22Rv1 (cell line): ENCODE measurements around the gene KLC1.

Experiments
- H3K27ac ChIP-seq: fragments of 450-650 bp; 2 replicates; pipeline ENCODE4 v1.5.1; 2017
- ZFX ChIP-seq: fragments of 450-650 bp; IDR thresholded peaks from 2 replicates; pipeline ENCODE4 v1.6.1; 2017; ENCODE audit warnings: antibody characterized with exemption, borderline replicate concordance
- TF ChIP-seq, protein P1 (sequence below): fragments of 450-650 bp; IDR thresholded peaks from 2 replicates; pipeline ENCODE4 v1.5.1; 2017; ENCODE audit warnings: mild to moderate bottlenecking

KLC1 gene

DNA sequence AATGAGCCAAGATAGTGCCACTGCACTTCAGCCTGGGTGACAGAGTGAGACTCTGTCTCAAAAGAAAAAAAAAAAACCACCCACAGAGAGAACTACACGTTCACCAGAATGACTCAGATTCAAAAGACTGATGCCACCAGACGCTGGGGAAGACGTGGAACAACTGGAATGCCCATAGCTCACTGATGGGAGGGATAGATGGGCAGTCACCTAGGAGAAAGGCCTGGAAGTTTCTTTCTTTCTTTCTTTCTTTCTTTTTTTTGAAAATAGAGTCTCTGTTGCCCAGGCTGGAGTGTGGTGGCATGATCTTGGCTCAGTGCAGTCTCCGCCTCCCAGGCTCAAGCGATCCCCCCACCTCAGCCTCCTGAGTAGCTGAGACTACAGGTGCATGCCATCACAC is 10.0 kb upstream of the KLC1 start:
- TF ChIP-seq, protein P1, sequence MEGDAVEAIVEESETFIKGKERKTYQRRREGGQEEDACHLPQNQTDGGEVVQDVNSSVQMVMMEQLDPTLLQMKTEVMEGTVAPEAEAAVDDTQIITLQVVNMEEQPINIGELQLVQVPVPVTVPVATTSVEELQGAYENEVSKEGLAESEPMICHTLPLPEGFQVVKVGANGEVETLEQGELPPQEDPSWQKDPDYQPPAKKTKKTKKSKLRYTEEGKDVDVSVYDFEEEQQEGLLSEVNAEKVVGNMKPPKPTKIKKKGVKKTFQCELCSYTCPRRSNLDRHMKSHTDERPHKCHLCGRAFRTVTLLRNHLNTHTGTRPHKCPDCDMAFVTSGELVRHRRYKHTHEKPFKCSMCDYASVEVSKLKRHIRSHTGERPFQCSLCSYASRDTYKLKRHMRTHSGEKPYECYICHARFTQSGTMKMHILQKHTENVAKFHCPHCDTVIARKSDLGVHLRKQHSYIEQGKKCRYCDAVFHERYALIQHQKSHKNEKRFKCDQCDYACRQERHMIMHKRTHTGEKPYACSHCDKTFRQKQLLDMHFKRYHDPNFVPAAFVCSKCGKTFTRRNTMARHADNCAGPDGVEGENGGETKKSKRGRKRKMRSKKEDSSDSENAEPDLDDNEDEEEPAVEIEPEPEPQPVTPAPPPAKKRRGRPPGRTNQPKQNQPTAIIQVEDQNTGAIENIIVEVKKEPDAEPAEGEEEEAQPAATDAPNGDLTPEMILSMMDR: no peak
- no peak for TF ChIP-seq ZFX
- H3K27ac ChIP-seq: no peak overlapping the region

DNA sequence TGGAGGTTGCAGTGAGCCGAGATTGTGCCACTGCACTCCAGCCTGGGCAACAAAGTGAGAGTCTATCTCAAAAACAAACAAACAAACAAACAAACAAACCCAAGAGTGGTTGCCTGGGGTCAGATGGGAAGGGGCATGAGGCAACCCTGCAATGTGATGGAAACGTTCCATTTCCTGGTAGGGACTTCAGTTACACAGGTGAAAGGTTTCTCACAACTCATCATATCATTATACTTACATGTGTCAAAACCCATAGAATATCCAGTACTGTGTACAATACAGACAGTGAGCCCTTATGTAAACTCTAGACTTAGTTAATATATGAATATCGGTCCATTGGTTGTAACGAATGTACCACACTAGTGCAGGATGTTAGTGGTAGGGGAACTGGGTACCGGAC is 7.2 kb upstream of the KLC1 start:
- TF ChIP-seq, protein P1: no peak
- no peak for TF ChIP-seq ZFX
- no peak overlapping the region for H3K27ac ChIP-seq

DNA sequence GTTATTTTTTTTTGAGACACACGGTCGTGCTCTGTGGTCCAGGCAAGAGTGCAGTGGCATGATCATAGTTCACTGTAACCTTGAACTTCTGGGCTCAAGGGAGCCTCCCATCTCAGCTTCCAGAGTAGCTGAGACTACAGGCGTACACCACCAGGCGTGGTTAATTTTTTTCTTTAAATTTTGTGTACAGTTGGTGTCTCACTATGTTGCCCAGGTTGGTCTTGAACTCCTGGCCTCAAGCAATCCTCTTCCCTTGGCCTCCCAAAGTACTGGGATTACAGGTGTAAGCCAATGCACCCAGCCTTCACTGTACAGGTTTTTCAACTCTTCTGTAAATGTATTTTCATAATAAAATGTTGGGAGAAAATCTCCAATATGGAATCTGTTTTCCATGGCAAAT is 5.7 kb upstream of the KLC1 start:
- H3K27ac ChIP-seq: no peak overlapping the region
- TF ChIP-seq, protein P1: no peak
- no peak for TF ChIP-seq ZFX

DNA sequence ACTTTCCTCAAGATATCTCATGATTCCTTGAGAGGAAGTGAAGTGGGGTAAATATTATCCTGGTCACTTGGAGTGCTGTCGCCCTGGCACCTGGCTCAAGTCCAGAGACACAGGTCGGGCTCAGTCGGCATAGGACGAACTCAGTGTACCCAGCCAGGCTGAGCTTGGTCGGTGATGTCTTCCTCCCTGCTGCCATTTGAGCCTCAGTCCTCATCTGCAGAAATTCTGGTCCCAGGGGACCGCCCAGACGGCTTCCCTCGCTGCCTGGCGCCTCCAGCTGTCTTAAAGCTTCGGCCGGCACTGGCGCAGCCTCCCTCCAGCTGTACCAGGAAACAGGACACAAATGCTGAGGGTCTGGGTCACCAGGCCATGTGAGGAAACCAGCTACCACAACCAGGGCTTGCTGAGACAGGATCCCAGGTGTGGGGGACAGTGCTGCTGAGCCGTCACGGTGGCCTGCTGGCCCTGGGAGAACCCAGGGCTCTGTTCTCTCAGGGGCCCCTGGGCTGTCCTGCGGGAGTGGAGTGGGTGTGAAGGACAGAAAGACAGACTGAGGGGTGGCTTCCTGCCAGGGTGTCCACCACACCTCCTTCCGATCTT is 5.0 kb upstream of the KLC1 start:
- no peak overlapping the region for H3K27ac ChIP-seq
- TF ChIP-seq, protein P1: no peak
- no peak for TF ChIP-seq ZFX

DNA sequence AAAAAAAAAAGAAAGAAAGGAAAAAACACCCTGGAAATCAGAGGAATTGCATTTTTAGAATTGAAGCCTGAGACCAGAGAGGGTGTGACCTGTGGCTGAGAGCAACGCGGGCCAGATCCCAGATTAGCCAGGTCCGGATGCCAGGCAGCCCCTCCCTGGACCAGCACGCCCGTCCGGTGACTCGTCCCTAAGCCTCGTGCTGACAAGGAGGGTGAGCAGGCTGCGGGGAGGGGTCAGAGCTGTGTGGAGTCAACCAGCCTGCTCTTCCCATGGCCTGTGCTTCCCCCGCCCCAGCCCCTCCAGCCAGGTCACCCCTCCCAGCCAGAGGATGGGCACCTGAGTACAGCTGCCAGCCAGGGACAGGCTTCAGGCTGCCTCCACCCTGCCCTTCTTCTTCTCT is 4.2 kb upstream of the KLC1 start:
- TF ChIP-seq ZFX: no peak
- TF ChIP-seq, protein P1: no peak
- no peak overlapping the region for H3K27ac ChIP-seq

DNA sequence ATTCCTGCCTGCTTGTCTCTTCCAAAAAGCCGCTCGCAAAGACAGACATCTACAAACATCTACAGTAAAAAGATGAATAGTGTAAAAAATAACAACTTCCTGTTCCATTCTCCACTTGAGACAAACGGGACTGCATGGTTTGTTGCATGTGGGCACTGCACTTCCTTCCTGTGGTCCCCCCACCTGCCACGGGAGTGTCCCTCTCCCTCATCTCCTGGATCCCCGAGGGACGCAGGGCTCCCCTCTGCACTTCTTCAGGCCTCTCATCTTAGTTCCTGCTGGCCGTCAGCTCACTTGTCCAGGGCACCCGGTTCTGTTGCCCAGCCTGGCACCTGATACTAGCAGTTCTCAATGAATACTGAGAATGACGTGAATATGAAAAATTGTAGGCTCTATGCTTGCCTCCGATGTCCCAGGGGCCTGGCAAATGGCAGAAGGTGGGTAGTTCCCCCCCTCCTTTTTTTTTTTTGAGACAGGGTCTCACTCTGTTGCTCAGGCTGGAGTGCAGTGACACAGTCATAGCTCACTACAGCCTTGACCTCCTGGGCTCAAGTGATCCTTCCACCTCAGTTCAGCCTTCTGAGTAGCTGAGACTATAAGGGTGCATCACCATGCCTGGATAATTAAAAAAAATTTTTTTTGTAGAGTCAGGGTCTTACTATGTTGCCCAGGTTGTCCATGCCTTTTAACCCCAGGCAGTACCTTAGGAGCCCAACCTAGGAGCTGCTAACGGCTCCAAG is 3.5 kb upstream of the KLC1 start:
- TF ChIP-seq, protein P1: no peak
- TF ChIP-seq ZFX: no peak
- H3K27ac ChIP-seq: no peak overlapping the region

DNA sequence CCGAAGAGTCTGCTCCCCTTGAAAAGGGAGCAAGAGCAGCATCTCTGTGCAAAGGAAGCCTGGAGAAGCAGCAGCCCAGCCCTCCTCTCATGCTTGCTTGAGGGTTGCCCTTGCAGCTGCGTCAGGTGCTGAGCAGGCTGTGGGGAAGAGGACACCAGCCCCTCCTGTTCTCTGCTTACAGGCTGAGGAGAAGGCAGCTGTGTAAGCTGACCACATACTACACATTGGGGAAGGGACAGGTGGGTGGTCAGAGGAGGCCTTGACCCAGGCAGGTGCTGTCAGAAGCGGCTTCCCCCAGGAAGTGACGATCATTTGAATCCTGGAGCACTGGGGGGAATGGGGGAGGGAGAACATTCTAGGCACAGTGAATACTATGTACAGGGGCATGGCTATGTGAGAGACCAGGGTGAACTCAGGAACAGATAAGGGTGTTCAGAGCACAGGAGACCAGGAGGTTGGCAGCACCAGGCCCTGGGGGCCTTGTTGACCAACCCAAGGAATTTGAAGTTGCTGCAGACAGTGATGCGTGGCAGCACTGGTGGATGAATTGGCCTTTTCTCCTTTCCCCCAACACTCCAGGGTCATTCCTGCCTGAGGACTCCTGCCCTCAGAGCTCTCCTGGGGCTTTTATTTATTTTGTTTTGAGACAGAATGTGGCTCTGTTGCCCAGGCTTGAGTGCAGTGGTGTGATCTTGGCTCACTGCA is 2.7 kb upstream of the KLC1 start:
- TF ChIP-seq ZFX: no peak
- TF ChIP-seq, protein P1: no peak
- H3K27ac ChIP-seq: no peak overlapping the region
